NCI-H2227 (cell line): ENCODE measurements around the gene OSBPL10.
"Not testable (repeated sequence)": the region's sequence is repeated elsewhere in the genome, so short reads cannot be mapped to it uniquely, and the experiment has no call there.

Experiments used
- DNase-seq: peaks from one replicate; lab custom pipeline; 2025; ENCODE audit not compliant: unreplicated experiment; lab: John Stamatoyannopoulos, UW

OSBPL10 gene

DNA sequence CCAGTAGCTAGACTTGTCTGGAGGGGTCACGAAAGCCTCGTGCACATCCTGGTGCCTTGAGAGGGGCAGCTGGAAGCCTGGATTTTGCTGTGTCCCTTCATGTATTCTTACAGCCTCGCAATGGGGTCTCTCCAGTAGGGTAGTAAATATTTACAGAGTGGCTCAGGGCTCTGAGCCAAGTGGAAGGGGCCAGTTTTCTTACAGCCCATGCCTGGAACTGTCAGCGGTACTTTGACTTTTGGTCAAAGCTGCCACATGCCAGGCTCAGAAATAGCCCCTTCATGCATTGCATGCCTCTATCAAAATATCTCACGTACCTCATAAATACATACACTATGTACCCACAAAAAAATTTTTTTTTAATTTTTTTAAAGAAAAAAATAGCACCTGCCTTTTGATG, 119.2 kb downstream of the OSBPL10 start:
- no peak for DNase-seq

GRCh38 chr3:31860642-31861041, 120.4 kb downstream of the OSBPL10 start:
- not testable (repeated sequence) for DNase-seq

DNA sequence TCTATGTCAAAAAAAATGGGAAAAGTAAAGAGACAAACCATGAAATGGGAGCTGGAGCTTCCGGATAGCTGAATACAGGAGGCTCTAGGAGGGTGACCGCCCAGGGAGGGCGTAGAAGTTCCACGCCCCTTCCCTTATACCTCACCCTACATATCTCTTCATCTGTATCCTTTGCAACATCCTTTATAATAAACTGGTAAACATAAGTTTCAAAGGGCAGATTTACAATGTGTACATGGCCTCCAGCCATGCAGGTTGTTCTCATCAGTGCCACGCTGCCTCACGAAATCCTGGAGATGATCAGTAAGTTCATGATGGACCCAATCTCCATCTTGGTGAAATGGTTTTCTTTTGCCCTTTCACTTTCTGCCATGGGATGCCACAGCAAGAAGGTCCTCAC, 121.8 kb downstream of the OSBPL10 start:
- DNase-seq, result no peak

- no peak for DNase-seq
Observed at GRCh38 chr3:31858439-31858838, 122.6 kb downstream of the OSBPL10 start.

DNA sequence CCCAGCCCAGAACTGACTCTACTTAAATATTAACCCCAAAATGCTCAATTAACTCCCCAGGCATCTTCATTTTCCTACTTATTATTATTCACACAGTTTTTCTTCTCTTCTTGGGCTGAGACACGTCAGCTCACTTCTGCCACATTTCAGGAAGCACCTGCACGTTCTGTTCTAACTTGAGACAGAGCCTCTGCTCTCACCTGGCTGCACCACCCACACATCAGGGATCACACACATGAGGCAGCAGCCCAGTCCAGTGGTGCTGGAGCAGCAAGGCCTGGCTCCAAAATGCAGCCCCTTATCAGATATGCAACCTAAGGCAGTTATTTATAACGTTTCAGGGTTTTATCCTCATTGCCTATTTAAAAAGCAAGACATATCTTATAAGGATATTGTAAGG, 127.5 kb downstream of the OSBPL10 start:
- no peak for DNase-seq

DNA sequence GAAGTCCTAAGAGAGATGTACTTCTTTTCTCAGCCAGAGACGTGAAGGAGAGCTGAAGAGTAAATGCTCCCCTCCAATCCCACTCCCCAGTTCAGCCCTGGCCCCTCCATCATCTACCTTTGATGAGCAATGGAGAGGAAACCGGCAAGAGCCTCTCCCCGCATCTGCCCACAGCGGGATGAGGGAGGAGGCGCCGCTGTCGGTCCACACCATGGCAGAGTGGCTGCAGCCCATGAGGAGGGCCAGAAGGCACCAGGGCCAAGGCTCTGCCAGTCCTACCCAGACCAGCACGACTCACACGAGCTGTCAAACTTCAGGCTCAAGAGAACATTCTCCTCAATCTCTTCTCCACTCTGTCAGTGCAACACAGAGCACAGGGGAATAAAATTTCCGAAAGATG, 129.8 kb downstream of the OSBPL10 start:
- DNase-seq, result no peak

DNA sequence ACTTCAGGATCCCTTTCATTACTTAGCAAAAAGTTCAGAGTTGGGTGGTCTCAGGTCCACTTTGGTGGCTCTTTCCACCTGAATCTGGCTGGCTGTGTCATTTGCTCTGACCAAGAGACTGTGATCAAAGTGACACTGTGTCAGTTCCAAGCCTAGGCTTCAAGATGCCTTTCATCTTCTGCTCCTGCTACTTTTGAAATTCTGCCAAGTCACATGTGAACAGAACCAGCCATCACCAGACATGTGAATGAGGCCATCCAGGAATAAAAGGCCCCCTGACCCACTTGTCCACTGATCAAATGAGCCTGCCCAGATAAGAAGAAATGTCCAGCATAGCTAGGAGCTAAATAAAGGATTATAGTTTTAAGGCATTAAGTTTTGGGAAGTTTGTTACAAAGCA, 132.2 kb downstream of the OSBPL10 start:
- DNase-seq, result no peak

DNA sequence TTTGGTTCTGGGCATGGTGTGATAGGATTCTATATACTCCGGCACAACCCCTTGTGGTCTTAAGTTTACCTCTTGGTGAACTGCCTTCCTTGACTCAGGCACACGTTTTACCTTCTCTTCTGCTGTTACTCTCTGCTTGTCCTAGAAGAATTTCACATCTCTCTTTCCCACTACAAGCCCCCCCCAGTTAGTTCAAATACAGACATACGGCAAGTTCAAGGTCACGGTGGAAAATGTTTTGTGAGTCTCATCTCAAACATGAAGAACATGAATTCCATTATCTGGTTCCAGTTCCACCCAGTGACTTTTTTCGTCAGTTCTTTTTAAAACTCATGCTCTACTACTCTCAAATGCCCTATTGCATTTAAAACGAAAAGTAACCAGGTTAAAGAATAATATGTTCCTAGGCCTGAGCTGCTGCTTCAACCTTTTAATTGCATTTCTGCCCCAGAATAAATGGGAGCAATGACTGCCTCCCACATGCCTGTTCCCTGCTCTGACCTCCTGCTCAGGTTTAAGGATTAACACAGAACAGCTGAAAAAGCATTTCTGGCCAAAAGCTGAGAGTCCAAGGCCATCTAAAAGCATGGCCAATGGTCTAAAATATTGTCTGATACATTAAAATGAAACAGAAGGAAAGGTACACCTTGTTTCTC, 132.8 kb downstream of the OSBPL10 start:
- DNase-seq, result no peak

DNA sequence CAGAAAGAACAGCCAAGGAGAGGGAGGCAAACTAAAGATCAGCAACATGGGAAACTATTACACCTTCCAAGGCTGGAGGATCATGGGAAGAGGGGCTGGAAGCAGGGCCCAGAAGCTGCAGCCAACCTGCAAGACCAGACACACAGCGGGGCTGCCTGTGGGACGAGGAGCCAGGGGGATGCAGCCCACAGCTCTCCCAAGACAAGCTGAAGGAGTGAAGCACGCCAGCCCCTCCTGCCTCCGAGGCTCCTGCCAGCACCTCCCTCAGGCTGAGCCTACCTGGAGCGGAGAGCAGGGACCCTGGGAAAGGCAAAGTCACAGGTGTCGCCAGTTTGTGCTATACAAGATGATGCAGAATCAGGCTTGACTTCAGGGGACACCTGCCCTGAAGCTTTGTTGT, 133.3 kb downstream of the OSBPL10 start:
- no peak for DNase-seq

DNA sequence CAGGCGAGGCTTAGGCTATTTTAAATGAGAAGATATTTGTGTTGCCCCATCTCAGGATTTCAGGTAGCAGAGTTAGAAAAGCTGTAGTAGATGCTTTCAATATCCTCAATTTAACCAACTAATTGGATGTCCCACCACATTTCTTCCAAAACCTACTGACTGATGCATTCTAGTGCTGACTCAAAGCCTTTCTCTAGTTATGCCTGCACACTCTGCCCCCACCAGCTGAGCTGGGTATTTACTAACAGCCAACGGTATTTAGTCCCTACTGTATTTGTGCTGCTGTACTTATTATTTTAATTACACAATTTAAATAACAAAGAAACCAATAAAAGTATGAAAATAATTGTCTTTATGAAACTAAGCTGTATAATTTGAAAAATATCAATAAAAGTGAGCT, 139.5 kb downstream of the OSBPL10 start:
- no peak for DNase-seq

GRCh38 chr3:31840252-31840651, 140.8 kb downstream of the OSBPL10 start:
- DNase-seq, result no peak

GRCh38 chr3:31839144-31839917, 141.7 kb downstream of the OSBPL10 start:
- DNase-seq, result no peak

- DNase-seq, result no peak
Observed at GRCh38 chr3:31836131-31837075, 144.7 kb downstream of the OSBPL10 start.

- DNase-seq, result no peak
Observed at GRCh38 chr3:31833391-31834190, 147.5 kb downstream of the OSBPL10 start.

DNA sequence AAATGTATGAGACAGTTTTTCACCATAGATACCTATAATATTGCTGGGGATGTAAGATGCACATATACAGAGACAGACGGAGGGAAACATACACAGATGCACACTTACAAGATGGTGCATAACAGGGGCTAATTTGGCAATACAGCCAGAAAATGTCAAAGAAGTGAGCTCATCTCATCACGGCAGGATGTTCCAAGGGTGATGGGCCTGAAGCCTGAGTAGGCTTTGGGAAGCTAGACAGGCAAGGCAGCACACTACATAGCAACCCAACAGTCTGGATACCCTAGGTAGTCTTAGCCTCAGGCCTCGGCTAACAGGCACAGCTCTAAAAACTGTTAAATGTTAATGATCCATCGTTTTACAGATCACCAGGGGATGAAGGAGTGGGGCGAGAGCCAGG, 148.5 kb downstream of the OSBPL10 start:
- no peak for DNase-seq

DNA sequence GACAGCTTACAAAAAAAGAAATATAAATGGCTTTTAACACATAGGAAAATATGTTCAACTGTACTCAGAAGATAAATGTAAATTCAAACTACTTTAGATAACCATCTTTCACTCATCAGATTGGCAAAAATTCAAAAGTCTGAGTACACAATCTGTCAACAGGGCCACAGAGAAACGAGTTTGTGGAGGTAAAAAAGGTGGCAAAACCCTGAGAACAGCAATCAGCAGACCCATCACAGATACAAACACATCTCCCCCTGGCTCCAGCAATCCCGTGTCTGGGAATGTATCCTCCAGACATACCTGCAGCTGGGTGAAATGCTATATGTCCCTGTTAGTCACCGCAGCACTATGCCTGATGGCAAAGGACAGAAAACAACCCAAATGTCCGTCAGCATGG, 149.5 kb downstream of the OSBPL10 start:
- DNase-seq, result no peak

DNA sequence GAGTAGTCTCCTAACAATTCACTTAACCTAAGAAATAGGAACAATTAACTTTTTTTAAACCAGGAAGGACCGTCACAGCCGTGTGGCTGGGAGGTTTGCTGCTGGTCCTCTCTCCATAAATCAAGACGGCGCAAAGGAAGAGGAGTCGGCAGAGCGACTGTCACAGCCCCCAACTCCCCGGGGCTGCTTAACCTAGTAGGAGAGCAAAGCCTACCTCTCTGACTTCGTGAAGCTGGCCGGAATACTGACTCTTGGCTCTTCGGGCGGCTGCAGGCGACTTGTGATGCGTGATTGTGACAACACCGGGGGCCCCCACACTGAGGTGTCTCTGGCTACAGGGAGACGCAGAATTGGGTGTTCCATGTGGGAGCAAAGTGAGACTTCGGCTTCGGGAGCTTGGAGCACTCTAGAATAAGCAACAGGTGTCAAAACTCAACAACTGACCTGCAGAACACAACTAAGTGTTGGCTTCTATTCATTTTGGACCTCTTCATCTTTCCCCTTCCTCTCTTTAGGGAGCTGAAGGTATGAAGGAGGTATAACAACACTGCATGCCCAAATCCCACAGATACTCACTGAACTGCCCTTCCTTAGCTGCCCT, 151.1 kb downstream of the OSBPL10 start:
- no peak for DNase-seq

- DNase-seq, result no peak
Observed at GRCh38 chr3:31829010-31829409, 152.1 kb downstream of the OSBPL10 start.

DNA sequence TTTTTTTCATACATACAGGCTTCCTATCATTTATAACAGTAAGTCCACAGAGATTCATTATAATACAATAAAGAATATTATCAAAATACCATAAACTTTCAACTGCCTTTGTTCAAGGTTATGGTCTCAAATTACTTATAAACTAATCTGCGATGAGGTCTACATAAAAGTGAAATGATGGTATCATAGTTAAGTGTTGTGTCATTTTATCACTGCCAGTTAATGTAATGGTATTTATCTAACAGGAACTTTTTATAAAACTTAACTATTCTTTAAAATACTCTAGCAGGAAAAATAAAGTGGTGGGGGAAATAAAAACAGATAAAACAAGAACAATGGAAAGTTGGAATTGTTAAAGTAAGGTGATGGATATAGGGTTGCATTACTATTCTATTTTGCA, 153.1 kb downstream of the OSBPL10 start:
- no peak for DNase-seq

DNA sequence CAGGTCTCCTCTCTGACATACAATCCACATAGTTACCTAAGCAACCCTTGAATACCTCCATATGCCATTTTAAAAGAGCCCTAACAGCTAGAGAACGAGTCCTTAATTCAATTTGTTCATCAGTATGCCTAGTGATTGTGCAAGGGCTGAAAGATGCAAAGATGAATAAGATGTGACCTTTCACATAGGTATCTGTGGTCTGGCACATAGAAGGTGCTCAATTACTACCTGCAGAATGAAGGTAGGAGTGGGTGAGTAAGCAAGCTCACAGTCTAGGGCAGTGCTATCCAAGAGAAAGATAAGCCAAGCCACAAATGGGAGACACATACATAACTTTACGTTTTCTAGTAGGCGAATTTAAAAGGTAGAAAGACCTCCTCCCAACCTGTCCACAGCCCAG, 157.9 kb downstream of the OSBPL10 start:
- DNase-seq, result no peak
